Measurements from ENCODE around the gene CFAP90. TPM values are rescaled to one million over a fixed set of nuclear protein-coding genes. Genes with fewer than 3 reads are reported as not detected.

CFAP90 gene
- total RNA-seq, 5 donors from 2014 or later (not counting 1 experiment from before 2014, with no cell fraction given) = not detected

GRCh38 chr5:7802855-7803254, 48.1 kb downstream of the CFAP90 start:
- WGBS (ENCODE audit: insufficient coverage) = 60% methylated on average over 1 of the region's 6 CpGs
- Mint-ChIP-seq H3K9me3 (no peaks in the 10 kb centered on the region), H3K27ac (no peak overlapping the region), H3K4me3 (no peak overlapping the region), H3K27me3 (peaks cover 5 to 7% of the 10 kb centered on the region in 2 donors), H3K36me3 (no peaks in the 10 kb centered on the region), H3K4me1 (no peaks in the 10 kb centered on the region)
- Histone ChIP-seq H3K9me3 (no peaks in the 10 kb centered on the region), H3K27me3 (replicated peaks in 1 of 2; ENCODE audit: control insufficient read depth in 2 of 2, extremely low read depth in 1 of 2, insufficient read depth in 2 of 2, low read length in 1 of 2) (peaks cover 2 to 5% of the 10 kb centered on the region in 2 experiments), H3K4me1 (ENCODE audit: control insufficient read depth in 1 of 2, extremely low read depth in 1 of 2, insufficient read depth in 2 of 2, low read length in 2 of 2) (no peaks in the 10 kb centered on the region), H3K27ac (ENCODE audit: low read length) (no peak overlapping the region), H3K36me3 (ENCODE audit: control insufficient read depth in 2 of 2, extremely low read depth in 1 of 2, insufficient read depth in 1 of 2, low read length in 1 of 2) (no peaks in the 10 kb centered on the region), H3K4me3 (ENCODE audit: control insufficient read depth in 1 of 2, extremely low read depth in 1 of 2, low read length in 1 of 2) (no peak overlapping the region)
- ChIA-PET CTCF (no interaction called here), POLR2A (no interaction called here)
- DNase-seq = no peak
- ATAC-seq (replicated peaks in 1 of 4) = no peak

GRCh38 chr5:7801891-7802614, 48.9 kb downstream of the CFAP90 start:
- H3K27ac Mint-ChIP-seq = no peak overlapping the region
- Histone ChIP-seq H3K27ac (ENCODE audit: low read length) (no peak overlapping the region), H3K27me3 (replicated peaks in 1 of 2; ENCODE audit: control insufficient read depth in 2 of 2, extremely low read depth in 1 of 2, insufficient read depth in 2 of 2, low read length in 1 of 2) (peaks cover 2 to 8% of the 10 kb centered on the region in 2 experiments), H3K4me1 (ENCODE audit: control insufficient read depth in 1 of 2, extremely low read depth in 1 of 2, insufficient read depth in 2 of 2, low read length in 2 of 2) (no peaks in the 10 kb centered on the region), H3K4me3 (ENCODE audit: control insufficient read depth in 1 of 2, extremely low read depth in 1 of 2, low read length in 1 of 2) (no peak overlapping the region), H3K9me3 (no peaks in the 10 kb centered on the region), H3K36me3 (ENCODE audit: control insufficient read depth in 2 of 2, extremely low read depth in 1 of 2, insufficient read depth in 1 of 2, low read length in 1 of 2) (no peaks in the 10 kb centered on the region)
- WGBS (ENCODE audit: insufficient coverage) = 91% methylated on average over 6 of the region's 14 CpGs
- H3K27me3 Mint-ChIP-seq = peaks cover 8 to 13% of the 10 kb centered on the region in 2 donors
- H3K4me3 Mint-ChIP-seq = no peak overlapping the region
- ChIA-PET POLR2A (no interaction called here), CTCF (interaction anchor here in 1 of 2 donors (0.6 kb wide), 1 partner anchor 10 kb away, joined by 3 read pairs; no protein-coding TSS in a partner anchor)
- DNase-seq = no peak
- ATAC-seq (replicated peaks in 1 of 4) = no peak
- H3K36me3 Mint-ChIP-seq = no peaks in the 10 kb centered on the region
- H3K4me1 Mint-ChIP-seq = no peaks in the 10 kb centered on the region
- H3K9me3 Mint-ChIP-seq = no peaks in the 10 kb centered on the region

- ChIA-PET CTCF (no interaction called here), POLR2A (no interaction called here)
- H3K36me3 ChIP-seq (ENCODE audit: control insufficient read depth in 2 of 2, extremely low read depth in 1 of 2, insufficient read depth in 1 of 2, low read length in 1 of 2) = no peaks in the 10 kb centered on the region
- DNase-seq (no peak), ATAC-seq (replicated peaks in 1 of 4) (no peak)
- Mint-ChIP-seq H3K4me3 (no peak overlapping the region), H3K36me3 (no peaks in the 10 kb centered on the region), H3K27me3 (peaks cover 17 to 22% of the 10 kb centered on the region in 2 donors), H3K27ac (no peak overlapping the region), H3K4me1 (no peaks in the 10 kb centered on the region), H3K9me3 (no peaks in the 10 kb centered on the region)
- WGBS (ENCODE audit: insufficient coverage) = 44% methylated on average over 1 of the region's 3 CpGs
- H3K9me3 ChIP-seq = no peaks in the 10 kb centered on the region
- no peaks in the 10 kb centered on the region for H3K4me1 ChIP-seq (ENCODE audit: control insufficient read depth in 1 of 2, extremely low read depth in 1 of 2, insufficient read depth in 2 of 2, low read length in 2 of 2)
- H3K4me3 ChIP-seq (ENCODE audit: control insufficient read depth in 1 of 2, extremely low read depth in 1 of 2, low read length in 1 of 2) = no peak overlapping the region
- no peak overlapping the region for H3K27ac ChIP-seq (ENCODE audit: low read length)
- H3K27me3 ChIP-seq (replicated peaks in 1 of 2; ENCODE audit: control insufficient read depth in 2 of 2, extremely low read depth in 1 of 2, insufficient read depth in 2 of 2, low read length in 1 of 2) = peaks cover 0 to 16% of the 10 kb centered on the region in 2 experiments
Observed at GRCh38 chr5:7795306-7795705, 55.6 kb downstream of the CFAP90 start.

GRCh38 chr5:7794823-7795222, 56.1 kb downstream of the CFAP90 start:
- Mint-ChIP-seq H3K4me1 (no peaks in the 10 kb centered on the region), H3K36me3 (no peaks in the 10 kb centered on the region), H3K4me3 (no peak overlapping the region), H3K9me3 (no peaks in the 10 kb centered on the region), H3K27ac (no peak overlapping the region), H3K27me3 (peaks cover 20 to 22% of the 10 kb centered on the region in 2 donors)
- no peak for ATAC-seq (replicated peaks in 1 of 4)
- no peaks in the 10 kb centered on the region for H3K9me3 ChIP-seq
- CTCF ChIA-PET = no interaction called here
- no peak overlapping the region for H3K4me3 ChIP-seq (ENCODE audit: control insufficient read depth in 1 of 2, extremely low read depth in 1 of 2, low read length in 1 of 2)
- no CpG with 5 or more reads among the region's 1 CpG for WGBS (ENCODE audit: insufficient coverage)
- no peak for DNase-seq
- H3K27me3 ChIP-seq (replicated peaks in 1 of 2; ENCODE audit: control insufficient read depth in 2 of 2, extremely low read depth in 1 of 2, insufficient read depth in 2 of 2, low read length in 1 of 2) = peaks cover 0 to 16% of the 10 kb centered on the region in 2 experiments
- no peak overlapping the region for H3K27ac ChIP-seq (ENCODE audit: low read length)
- POLR2A ChIA-PET = no interaction called here
- no peaks in the 10 kb centered on the region for H3K36me3 ChIP-seq (ENCODE audit: control insufficient read depth in 2 of 2, extremely low read depth in 1 of 2, insufficient read depth in 1 of 2, low read length in 1 of 2)
- no peaks in the 10 kb centered on the region for H3K4me1 ChIP-seq (ENCODE audit: control insufficient read depth in 1 of 2, extremely low read depth in 1 of 2, insufficient read depth in 2 of 2, low read length in 2 of 2)

- H3K9me3 Mint-ChIP-seq = no peaks in the 10 kb centered on the region
- CTCF ChIA-PET = no interaction called here
- no peaks in the 10 kb centered on the region for H3K36me3 Mint-ChIP-seq
- Histone ChIP-seq H3K4me3 (ENCODE audit: control insufficient read depth in 1 of 2, extremely low read depth in 1 of 2, low read length in 1 of 2) (no peak overlapping the region), H3K27ac (ENCODE audit: low read length) (no peak overlapping the region), H3K9me3 (no peaks in the 10 kb centered on the region), H3K36me3 (ENCODE audit: control insufficient read depth in 2 of 2, extremely low read depth in 1 of 2, insufficient read depth in 1 of 2, low read length in 1 of 2) (no peaks in the 10 kb centered on the region), H3K4me1 (ENCODE audit: control insufficient read depth in 1 of 2, extremely low read depth in 1 of 2, insufficient read depth in 2 of 2, low read length in 2 of 2) (no peaks in the 10 kb centered on the region), H3K27me3 (replicated peaks in 1 of 2; ENCODE audit: control insufficient read depth in 2 of 2, extremely low read depth in 1 of 2, insufficient read depth in 2 of 2, low read length in 1 of 2) (peaks cover 0 to 13% of the 10 kb centered on the region in 2 experiments)
- ATAC-seq (replicated peaks in 1 of 4) = no peak
- no CpG with 5 or more reads among the region's 5 CpGs for WGBS (ENCODE audit: insufficient coverage)
- POLR2A ChIA-PET = no interaction called here
- H3K4me1 Mint-ChIP-seq = no peaks in the 10 kb centered on the region
- peaks cover 20 to 24% of the 10 kb centered on the region in 2 donors for H3K27me3 Mint-ChIP-seq
- no peak overlapping the region for H3K27ac Mint-ChIP-seq
- no peak overlapping the region for H3K4me3 Mint-ChIP-seq
- DNase-seq = no peak
Observed at GRCh38 chr5:7794311-7794710, 56.6 kb downstream of the CFAP90 start.

- Mint-ChIP-seq H3K27ac (no peak overlapping the region), H3K36me3 (no peaks in the 10 kb centered on the region), H3K4me3 (no peak overlapping the region), H3K4me1 (no peaks in the 10 kb centered on the region), H3K9me3 (no peaks in the 10 kb centered on the region), H3K27me3 (peaks cover 20 to 25% of the 10 kb centered on the region in 2 donors)
- no peaks in the 10 kb centered on the region for H3K9me3 ChIP-seq
- peaks cover 0 to 13% of the 10 kb centered on the region in 2 experiments for H3K27me3 ChIP-seq (replicated peaks in 1 of 2; ENCODE audit: control insufficient read depth in 2 of 2, extremely low read depth in 1 of 2, insufficient read depth in 2 of 2, low read length in 1 of 2)
- H3K4me1 ChIP-seq (ENCODE audit: control insufficient read depth in 1 of 2, extremely low read depth in 1 of 2, insufficient read depth in 2 of 2, low read length in 2 of 2) = no peaks in the 10 kb centered on the region
- POLR2A ChIA-PET = no interaction called here
- no peak overlapping the region for H3K27ac ChIP-seq (ENCODE audit: low read length)
- DNase-seq (no peak), ATAC-seq (replicated peaks in 1 of 4) (no peak)
- no peak overlapping the region for H3K4me3 ChIP-seq (ENCODE audit: control insufficient read depth in 1 of 2, extremely low read depth in 1 of 2, low read length in 1 of 2)
- CTCF ChIA-PET = no interaction called here
- 77% methylated on average over 2 of the region's 5 CpGs for WGBS (ENCODE audit: insufficient coverage)
- no peaks in the 10 kb centered on the region for H3K36me3 ChIP-seq (ENCODE audit: control insufficient read depth in 2 of 2, extremely low read depth in 1 of 2, insufficient read depth in 1 of 2, low read length in 1 of 2)
Observed at GRCh38 chr5:7793895-7794294, 57.0 kb downstream of the CFAP90 start.

All from T-cell (primary cell).